Putamen (tissue), 1 donor: ENCODE results near the gene JAG2.

Experiments
- DNase-seq: peaks from one replicate; pipeline ENCODE4 v3.0.0-alpha.2; 2016; ENCODE audit warnings: low spot score

Gene JAG2

GRCh38 chr14:105091517-105092170, 76.9 kb downstream of the JAG2 start:
- DNase-seq = no peak

GRCh38 chr14:105091054-105091516, 77.5 kb downstream of the JAG2 start:
- DNase-seq = no peak
